Measurements from ENCODE around the gene VAV2. TPM values are rescaled to one million over a fixed set of nuclear protein-coding genes. Genes with fewer than 3 reads are reported as not detected.

The VAV2 gene
- total RNA-seq, 1 donor from 2014 or later, result 12.7 TPM

DNA sequence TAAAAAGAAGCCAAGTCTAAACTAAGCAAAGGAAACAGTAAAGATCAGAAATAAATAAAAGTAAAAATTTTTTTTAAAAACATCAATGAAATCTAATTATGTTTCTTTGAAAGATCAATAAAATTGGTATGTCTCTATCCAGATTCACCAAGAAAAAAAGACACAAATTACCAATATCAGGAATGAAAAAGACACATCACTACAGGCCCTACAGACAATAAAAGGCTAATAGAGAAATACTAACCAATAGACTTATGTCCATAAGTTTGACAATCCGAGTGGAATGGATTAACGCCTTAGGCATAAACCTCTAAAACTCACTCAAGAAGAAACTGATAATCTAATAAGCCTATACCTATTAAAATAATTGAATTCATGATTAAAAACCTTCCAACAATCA lies 45.5 kb upstream of the VAV2 start:
- no peak overlapping the region for H3K27ac ChIP-seq
- no peak for DNase-seq (ENCODE audit: low spot score in 2 of 2)
- H3K27me3 ChIP-seq, result no peaks in the 10 kb centered on the region
- peaks cover 0 to 11% of the 10 kb centered on the region in 2 donors for H3K9me3 ChIP-seq
- TF ChIP-seq, protein P1, sequence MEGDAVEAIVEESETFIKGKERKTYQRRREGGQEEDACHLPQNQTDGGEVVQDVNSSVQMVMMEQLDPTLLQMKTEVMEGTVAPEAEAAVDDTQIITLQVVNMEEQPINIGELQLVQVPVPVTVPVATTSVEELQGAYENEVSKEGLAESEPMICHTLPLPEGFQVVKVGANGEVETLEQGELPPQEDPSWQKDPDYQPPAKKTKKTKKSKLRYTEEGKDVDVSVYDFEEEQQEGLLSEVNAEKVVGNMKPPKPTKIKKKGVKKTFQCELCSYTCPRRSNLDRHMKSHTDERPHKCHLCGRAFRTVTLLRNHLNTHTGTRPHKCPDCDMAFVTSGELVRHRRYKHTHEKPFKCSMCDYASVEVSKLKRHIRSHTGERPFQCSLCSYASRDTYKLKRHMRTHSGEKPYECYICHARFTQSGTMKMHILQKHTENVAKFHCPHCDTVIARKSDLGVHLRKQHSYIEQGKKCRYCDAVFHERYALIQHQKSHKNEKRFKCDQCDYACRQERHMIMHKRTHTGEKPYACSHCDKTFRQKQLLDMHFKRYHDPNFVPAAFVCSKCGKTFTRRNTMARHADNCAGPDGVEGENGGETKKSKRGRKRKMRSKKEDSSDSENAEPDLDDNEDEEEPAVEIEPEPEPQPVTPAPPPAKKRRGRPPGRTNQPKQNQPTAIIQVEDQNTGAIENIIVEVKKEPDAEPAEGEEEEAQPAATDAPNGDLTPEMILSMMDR (IDR thresholded peaks at IDR 0.05), result no peak
- intact Hi-C loops (cut with DNase I), result no loop called here
- H3K36me3 ChIP-seq, result peaks cover 89 to 97% of the 10 kb centered on the region in 2 donors
- H3K4me3 ChIP-seq, result no peak overlapping the region
- no peaks in the 10 kb centered on the region for H3K4me1 ChIP-seq

- no peak for DNase-seq (ENCODE audit: low spot score in 2 of 2)
- intact Hi-C loops (cut with DNase I), result no loop called here
- no peak overlapping the region for H3K4me3 ChIP-seq
- H3K9me3 ChIP-seq, result peaks cover 0 to 11% of the 10 kb centered on the region in 2 donors
- no peak overlapping the region for H3K27ac ChIP-seq
- H3K27me3 ChIP-seq, result no peaks in the 10 kb centered on the region
- H3K36me3 ChIP-seq, result peaks cover 95 to 97% of the 10 kb centered on the region in 2 donors
- no peaks in the 10 kb centered on the region for H3K4me1 ChIP-seq
- TF ChIP-seq, protein P1 (IDR thresholded peaks at IDR 0.05), result no peak
Observed at GRCh38 chr9:134036130-134036529, 44.0 kb upstream of the VAV2 start.

GRCh38 chr9:134035041-134036039 lies 43.2 kb upstream of the VAV2 start:
- DNase-seq (ENCODE audit: low spot score in 2 of 2), result no peak
- intact Hi-C loops (cut with DNase I), result no loop called here
- Histone ChIP-seq H3K9me3 (peaks cover 0 to 11% of the 10 kb centered on the region in 2 donors), H3K4me1 (no peaks in the 10 kb centered on the region), H3K27ac (no peak overlapping the region), H3K36me3 (peaks cover 95 to 97% of the 10 kb centered on the region in 2 donors), H3K27me3 (no peaks in the 10 kb centered on the region), H3K4me3 (no peak overlapping the region)
- TF ChIP-seq, protein P1 (IDR thresholded peaks at IDR 0.05), result no peak

DNA sequence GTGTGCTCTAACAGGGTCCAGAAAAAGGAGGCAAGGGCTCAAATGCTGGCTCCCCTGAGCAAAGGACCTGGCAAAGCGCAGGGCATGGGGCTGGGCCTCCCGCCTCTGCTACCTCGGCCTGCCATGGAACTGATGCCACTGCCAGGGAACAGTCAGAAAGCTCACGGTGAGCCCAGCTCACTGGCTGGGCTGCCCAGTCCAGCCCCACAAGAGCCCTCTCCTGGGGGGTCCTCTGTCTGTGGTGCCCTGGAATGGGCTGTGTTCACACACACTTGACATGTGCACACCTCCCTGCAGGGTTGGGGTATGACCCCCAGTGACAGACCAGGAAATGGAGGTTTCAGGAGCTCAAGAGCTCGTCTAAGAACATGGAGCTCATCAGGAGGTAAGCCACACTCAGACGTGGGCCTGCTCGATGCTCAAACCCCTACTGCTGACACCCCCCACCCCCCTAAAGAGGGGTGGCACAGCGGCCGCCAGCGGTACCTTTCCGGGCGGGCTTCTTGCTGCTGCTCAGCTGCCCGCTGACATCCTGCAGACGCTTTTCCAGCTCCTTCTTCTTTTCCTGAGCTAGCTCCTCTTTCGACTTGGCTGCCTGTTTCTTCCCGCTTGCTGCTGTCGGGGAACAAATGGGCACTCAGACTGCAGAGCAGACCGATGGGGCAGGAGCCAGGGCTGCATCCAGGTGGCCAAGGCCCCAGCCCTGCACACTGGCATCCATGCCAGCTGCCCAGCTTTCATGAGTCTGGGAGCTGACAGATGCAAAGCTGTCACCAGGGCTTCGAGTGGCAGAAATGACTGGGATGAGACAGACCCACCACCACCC lies 42.3 kb upstream of the VAV2 start:
- no peak for DNase-seq (ENCODE audit: low spot score in 2 of 2)
- TF ChIP-seq, protein P1 (IDR thresholded peaks at IDR 0.05), result no peak
- peaks cover 0 to 11% of the 10 kb centered on the region in 2 donors for H3K9me3 ChIP-seq
- peaks cover 86 to 93% of the 10 kb centered on the region in 2 donors for H3K36me3 ChIP-seq
- no peaks in the 10 kb centered on the region for H3K27me3 ChIP-seq
- no peaks in the 10 kb centered on the region for H3K4me1 ChIP-seq
- H3K27ac ChIP-seq, result no peak overlapping the region
- no peak overlapping the region for H3K4me3 ChIP-seq
- intact Hi-C loops (cut with DNase I), result no loop called here

DNA sequence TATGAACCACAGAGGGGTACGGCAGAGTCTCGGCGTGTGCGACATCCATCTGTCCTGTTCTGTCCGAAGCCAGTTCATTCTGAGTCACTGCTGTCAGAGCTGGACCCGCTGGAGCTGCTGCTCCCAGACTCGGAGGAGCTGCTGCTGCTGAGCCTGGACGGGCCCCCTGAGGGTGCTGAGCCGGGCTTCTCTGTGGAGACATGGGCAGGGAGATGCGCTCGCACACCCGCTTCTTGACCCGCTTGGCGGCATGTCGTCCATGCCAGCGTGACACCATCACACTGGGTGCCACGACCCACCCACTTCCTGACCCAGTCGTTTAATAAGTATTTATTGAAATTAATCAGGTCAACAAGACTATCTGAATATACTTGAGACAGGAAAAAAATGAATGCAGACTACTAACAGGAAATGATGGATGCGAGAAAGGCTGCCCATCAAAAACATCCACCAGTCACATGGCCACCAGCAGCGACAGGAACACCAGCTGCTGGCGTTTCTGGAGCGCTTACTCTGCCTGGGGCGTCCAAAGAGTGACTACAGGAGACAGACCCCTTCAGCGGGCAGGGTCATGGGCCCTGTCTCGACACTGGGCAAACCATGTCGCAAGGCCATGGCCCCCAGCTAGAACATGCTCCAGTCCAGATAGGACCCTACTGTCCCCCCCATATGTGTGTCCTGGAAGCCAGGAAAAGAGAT lies 41.5 kb upstream of the VAV2 start:
- Histone ChIP-seq H3K27me3 (no peaks in the 10 kb centered on the region), H3K9me3 (peaks cover 0 to 11% of the 10 kb centered on the region in 2 donors), H3K27ac (no peak overlapping the region), H3K4me1 (no peaks in the 10 kb centered on the region), H3K36me3 (peaks cover 79 to 91% of the 10 kb centered on the region in 2 donors), H3K4me3 (no peak overlapping the region)
- TF ChIP-seq, protein P1 (IDR thresholded peaks at IDR 0.05), result no peak
- DNase-seq (ENCODE audit: low spot score in 2 of 2), result no peak
- intact Hi-C loops (cut with DNase I), result no loop called here
